HG02981 (cell line): ENCODE measurements around the gene LAMA2.
"Not testable (repeated sequence)": the region's sequence is repeated elsewhere in the genome, so short reads cannot be mapped to it uniquely, and the experiment has no call there.

ENCODE experiments used
- ATAC-seq: cut with Tn5 transposase; IDR thresholded peaks from one replicate; pipeline ENCODE4 v1.9.1; 2021; ENCODE audit warnings: mild to moderate bottlenecking, moderate library complexity; ENCODE audit not compliant: unreplicated experiment

Gene LAMA2

DNA sequence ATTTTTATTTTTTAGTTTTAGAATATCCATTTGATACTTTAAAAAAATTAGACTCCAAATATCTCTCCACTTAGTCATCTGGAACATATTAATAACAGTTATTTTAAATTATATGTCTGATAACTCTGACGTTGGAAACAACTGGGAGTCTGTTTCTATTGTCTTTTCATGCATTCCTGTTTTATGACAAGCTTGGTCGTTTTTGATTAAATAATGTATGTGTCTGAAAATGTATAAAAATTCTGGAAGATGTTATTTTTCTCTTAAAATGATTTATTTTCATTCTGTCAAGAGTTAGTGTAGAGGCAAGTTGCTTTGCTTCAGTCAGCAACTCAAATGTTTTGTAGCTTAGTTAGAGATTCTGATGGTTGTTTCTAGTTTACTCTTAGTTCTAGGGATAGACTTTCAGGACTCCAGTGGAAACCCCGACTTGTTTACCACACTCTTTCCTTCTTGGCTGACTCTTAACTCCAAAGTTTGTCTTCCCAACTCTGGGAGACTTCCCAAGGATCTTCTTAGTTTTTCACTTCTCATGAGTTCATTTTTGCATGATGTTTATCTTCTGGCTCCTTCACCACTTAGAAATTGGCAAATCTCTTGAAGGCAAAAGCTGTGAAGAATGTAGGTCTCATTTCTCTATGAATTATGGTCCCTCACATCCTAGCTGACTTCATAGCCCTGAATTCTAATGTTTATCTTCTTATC lies 190.9 kb downstream of the LAMA2 start:
- ATAC-seq: no peak

DNA sequence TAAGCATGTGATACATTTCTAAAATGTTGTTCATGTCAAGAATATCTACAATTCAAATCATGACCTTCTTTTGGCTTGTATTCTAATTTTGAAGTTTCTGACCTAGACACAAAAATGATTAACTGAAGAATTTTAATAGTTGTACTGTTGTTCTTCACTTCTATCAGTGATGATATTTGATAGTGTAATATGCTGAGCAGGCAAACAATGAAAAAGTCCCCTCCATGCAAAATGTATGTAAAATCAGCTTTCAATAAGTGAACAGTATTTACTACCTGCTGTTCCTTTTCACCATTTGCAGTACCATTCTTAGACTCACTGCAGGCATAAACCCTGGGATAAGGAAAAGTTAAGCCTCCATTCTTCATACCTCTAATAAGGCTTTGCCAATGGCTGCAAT lies 201.5 kb downstream of the LAMA2 start:
- ATAC-seq: no peak

DNA sequence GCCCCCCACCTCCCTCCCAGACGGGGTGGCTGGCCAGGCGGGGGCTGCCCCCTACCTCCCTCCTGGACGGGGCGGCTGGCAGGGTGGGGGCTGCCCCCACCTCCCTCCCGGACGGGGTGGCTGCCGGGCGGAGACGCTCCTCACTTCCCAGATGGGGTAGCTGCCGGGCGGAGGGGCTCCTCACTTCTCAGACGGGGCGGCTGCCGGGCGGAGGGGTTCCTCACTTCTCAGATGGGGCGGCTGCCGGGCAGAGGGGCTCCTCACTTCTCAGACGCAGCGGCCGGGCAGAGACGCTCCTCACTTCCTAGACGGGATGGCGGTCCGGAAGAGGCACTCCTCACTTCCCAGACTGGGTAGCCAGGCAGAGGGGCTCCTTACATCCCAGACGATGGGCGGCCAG lies 205.5 kb downstream of the LAMA2 start:
- ATAC-seq: not testable (repeated sequence)

DNA sequence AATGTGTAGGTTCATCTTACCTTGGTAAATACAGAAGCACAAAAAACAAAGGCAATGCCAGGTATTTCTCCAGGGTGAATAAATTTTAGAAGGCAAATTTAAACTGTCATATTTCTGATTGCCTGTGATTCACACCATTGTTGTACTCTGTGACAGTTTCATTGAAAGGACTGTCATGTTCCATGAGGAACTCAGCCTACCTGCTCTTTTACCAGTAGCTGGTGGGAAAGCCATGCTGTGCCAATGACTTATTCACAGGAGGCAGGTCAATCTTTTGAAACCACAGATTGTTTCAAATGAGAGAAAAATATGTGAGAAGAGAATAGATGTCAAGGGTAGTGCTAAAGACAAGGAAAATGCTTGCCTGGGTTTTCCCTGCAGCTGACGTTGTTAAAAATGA lies 206.4 kb downstream of the LAMA2 start:
- no peak for ATAC-seq

GRCh38 chr6:129094147-129094546 lies 211.2 kb downstream of the LAMA2 start:
- ATAC-seq: no peak

DNA sequence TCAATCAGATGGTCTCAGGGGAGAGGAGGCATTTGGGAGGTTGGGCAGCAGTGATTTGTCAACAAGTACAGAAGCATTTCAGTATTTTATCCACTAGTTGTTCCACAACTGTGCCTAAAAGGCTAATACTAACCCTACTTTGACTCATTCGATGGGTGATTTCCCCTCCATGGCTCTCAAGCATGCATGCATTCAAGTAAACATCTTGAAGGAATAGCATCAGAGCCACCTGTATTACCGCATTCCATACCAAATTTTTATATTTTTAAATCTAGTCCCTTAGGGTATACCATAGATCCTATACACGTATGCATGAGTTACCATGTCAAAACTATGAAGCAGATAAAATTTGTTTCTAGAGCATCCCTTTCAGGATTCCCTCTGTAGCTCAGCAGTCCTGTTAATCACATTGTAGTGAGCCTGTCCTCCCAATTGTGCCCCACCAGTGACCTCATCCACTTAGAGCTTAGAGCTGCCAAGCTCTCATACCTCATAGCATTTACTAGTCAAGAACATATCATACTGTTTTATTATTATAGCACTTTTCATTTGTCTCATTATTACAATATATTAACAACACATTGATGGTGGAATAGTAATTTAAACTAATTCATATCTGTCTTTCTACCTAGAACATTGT lies 213.8 kb downstream of the LAMA2 start:
- no peak for ATAC-seq

DNA sequence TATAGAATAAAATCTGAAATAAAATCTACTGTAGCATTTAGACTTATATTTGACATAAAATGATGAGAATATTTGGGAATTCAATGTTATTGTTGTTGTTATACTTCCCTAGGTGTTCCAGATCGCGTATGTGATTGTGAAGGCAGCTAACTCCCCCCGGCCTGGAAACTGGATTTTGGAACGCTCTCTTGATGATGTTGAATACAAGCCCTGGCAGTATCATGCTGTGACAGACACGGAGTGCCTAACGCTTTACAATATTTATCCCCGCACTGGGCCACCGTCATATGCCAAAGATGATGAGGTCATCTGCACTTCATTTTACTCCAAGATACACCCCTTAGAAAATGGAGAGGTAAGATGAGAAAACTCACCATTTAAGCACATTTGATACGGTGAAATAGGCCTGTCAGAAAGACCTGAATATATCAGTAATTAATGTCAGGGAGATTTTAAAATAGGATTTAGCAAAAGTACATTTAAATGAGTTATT lies 215.2 kb downstream of the LAMA2 start:
- no peak for ATAC-seq

- ATAC-seq: no peak
Observed at GRCh38 chr6:129099696-129100095, 216.8 kb downstream of the LAMA2 start.

GRCh38 chr6:129100164-129100563 lies 217.2 kb downstream of the LAMA2 start:
- ATAC-seq: no peak

GRCh38 chr6:129102741-129103140 lies 219.8 kb downstream of the LAMA2 start:
- no peak for ATAC-seq

DNA sequence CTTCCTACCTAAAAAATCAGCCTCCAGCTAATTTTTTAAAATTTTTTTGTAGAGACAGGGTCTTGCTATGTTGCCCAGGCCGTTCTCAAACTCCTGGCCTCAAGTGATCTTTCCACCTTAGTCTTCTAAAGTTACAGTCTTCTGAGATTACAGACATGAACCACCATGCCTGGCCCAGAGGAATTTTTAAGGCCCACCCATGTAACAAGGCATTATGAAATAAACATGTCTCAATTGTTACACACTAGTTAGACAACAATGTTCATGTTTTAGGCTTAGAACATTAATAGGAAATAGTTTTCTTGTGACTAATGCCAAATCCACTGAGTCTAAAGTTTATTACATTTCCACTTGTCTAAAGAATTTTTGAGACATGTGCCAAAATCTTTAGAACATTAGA lies 221.2 kb downstream of the LAMA2 start:
- no peak for ATAC-seq

DNA sequence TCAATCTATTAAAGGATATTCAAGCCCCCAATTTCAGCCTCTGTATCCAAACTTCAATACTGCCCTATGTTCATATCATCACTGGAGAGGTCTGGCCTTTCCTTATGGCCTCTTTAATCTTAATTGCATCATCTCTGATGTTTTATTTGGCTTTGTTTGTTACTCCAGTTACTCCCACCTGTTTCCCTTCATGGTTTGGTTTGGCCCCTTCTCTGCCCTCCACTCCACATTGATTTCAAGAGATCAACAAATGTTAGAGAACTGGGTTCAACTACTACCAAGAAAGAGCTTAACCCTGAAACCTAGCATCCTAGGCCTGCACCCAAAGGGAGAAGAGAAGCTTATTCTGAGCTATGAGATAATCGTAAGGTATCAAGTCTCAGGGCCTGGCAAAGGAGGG lies 221.6 kb downstream of the LAMA2 start:
- ATAC-seq: no peak

- no peak for ATAC-seq
Observed at GRCh38 chr6:129105035-129105434, 222.1 kb downstream of the LAMA2 start.

GRCh38 chr6:129105793-129106192 lies 222.9 kb downstream of the LAMA2 start:
- ATAC-seq: no peak

DNA sequence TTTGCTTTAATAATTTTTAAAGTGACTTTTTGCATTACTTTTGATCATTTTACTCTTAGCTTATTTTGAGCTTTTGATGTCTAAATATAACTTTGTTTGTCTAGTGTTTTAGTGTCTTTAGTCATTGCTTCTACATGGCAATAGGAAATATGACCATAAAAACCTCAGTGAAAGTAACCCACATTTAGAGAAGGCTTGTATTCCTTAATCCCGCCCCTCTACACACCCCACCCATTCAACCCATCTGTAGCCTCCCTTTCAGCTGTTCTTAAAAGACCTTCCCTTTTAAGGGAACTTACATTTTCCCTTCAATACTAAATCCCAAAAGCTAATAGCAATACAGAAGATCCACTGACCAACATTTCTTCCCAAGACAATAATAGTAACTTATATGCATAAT lies 225.4 kb downstream of the LAMA2 start:
- no peak for ATAC-seq

GRCh38 chr6:129110690-129111343 lies 227.9 kb downstream of the LAMA2 start:
- no peak for ATAC-seq

DNA sequence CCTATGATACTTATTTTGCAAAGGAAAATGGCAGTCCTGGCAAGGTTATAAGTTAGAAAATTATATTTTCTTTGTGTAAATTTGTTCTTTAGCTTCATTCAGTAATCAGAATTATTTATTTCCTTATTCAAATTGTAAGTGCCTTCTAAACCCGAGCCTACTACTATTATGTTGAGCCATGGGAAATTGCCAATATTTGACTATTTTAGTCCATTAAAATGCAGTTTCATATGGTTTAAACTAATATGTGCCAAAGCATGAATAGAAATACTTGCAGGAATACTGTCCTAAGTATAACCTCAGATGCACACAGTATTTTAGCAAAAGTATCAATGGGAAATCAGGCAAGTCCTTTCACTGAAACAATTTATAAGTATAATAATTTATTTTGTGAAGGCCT lies 228.4 kb downstream of the LAMA2 start:
- ATAC-seq: no peak

GRCh38 chr6:129111853-129112252 lies 228.9 kb downstream of the LAMA2 start:
- no peak for ATAC-seq

DNA sequence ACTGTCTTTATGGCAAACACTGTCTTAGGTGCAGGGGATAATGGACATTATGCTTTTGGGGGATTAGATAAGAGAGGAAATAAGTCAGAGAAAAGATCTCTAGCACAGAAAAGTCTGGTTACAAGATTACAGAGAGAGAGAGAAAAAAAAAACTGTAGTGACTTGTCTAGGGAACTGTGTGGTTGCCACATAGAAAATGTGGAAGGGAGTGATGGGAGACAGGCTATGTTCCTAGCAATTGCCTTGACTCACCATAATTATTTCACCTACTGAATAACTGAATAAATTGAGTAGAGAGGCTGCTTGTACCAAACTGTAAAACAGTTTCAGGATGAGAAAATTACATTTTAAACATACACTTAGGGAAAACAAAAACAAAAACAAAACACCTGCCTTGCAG lies 229.7 kb downstream of the LAMA2 start:
- no peak for ATAC-seq

DNA sequence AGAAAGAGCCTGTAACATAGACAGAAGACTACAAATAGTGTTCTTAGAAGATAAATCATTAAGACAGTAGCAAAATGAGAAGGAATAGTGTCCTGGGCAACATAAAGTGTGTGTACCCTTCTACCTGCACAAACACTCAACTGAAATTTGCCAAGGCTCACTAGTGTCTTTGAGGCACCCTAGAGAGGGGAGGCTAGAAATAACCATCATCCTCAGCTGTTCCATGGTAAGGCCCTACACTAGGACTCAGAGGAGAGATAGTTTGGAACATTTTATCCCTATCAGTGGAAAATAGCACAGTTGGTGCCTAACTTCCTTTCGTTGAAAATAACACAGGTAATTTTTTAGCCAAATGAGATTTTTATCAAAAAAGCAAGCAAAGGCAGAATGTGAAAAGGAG lies 230.7 kb downstream of the LAMA2 start:
- ATAC-seq: no peak

- ATAC-seq: no peak
Observed at GRCh38 chr6:129114636-129115391, 231.9 kb downstream of the LAMA2 start.
